Activated CD4-positive, alpha-beta T cell treated with anti-CD3 and anti-CD28 coated beads, Interleukin-2, amount 50 U/mL, for 16 hours (primary cell): ENCODE measurements around the gene PARD3.
A peak's percentile ranks its signal among the peaks of the same experiment; 100 is the strongest.

Experiments used
- DNase-seq: peaks from one replicate; pipeline ENCODE4 v3.0.0-alpha.2; 2020

Gene PARD3

DNA sequence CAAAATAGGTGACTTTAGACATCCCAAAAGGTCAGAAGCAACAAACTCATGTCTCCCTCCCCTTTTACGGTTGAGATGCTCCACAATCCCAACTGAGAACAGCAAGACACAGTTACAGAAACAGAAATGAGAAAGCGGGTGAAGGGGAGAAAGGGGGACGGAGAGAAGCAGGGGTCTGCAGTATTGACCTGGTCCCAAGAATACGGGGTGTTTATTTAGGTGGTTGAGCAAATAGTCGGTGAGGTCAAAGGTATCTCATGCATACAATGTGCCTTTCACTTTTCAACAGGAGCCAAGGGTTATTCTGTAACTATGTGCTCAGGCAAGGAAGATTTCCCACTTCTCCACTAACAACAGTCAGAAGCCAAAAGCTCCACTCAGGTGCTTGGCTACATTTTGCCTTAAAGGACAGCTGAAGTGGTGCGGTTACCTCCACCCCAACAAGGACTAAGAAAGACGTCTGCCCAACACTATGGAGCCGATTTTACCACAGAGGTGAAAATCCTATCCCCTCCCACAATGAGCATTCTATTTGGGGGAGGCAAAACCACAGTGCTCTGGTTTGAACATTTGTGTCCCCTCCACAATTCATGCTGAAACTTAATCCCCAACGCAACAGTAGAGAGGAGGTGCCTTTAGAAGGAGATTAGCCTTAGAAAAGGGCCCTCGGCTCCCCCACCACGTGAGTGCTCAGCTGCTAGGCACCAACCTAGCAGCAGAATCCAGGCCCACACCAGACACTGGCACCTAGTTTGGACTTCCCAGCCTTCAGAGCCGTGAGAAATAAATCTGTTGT lies 77.9 kb downstream of the PARD3 start:
- DNase-seq = no peak

DNA sequence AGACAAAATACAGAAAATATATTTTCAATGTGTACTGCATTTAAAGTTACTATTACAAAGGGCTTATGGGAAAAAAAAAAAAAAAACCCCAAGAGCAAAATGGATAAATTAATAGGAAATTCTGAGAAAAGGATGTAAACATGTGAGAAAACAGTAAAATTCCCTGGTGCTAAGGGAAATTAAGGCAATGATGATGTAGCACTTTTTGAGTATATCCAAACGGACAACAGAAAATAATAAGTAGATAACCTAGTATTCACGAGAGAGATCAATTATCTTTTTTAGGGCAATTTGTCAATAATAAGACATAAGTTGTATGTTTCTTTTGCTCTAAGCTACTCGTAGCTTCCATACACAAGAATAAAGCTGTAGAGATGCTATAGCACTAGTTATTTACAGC lies 80.2 kb downstream of the PARD3 start:
- DNase-seq = no peak

DNA sequence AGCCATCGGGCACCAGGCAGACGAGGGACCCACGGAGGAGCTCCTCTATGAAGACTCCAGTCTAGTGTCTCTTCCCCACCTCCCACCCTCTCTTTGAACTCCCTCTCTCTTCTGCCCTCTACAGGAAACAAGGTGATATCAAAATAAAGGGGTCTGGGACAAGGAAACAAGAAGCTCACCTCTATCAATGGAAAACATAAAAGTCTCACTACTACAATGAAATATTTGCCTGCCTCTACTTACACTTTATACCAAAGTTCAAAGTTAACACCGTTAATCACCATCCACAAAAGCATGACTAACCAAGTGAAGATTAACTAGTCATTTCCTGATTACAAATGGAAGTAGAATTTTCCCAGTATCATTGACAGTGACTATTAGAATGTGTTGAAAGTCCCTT lies 82.2 kb downstream of the PARD3 start:
- DNase-seq = peak; percentile 2

DNA sequence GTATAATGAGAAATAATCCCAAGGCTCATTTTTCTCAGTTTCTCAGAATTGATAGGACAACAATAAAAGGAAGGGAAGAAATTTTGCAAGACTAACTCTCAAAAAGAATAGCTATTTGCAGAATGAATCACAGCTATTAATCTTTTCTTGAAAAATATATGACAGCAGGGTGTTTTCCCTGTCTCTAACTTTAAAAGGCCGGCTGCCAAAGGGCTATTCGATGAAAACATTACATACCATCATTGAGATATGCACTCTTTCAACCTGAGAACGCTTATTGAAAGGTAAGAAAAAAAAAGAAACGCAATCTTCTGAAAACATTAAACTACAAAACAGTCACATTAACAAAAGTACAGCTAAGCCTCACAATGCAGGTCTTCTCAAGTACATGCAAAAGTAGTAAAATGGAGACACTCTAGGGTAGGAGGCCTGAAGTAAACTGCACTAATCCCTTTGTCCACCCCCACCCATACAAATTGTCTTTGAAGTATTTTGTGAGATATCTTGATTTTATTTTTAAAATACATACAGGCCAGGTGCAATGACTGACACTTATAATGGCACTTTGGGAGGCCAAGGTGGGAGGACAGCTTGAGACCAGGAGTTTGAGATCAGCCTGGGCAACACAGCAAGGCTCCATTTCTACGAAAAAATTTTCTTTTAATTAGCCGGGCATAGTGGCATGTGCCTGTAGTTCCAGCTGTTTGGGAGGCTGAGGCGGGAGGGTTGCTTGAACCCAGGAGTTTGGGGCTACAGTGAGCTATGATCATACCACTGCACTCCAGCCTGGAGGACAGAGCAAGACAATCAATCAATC lies 83.0 kb downstream of the PARD3 start:
- no peak for DNase-seq

DNA sequence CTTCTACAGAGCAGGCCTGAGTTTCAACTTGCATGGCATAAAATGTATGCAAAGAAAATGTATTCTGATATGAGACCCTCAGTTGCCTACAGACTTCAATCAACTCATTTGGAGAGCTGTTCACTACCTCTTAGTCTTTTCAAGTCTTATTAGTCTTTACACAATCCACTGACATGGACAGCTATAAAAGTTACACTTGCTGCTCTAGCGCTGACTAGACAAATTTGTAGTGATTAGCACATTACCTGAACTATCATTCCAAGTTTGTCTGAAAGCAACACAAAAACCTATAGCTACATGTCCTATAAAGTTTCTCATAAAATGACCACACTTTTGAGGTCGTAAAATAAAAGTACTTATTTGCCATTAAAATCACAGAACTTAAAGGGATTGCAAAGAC lies 83.9 kb downstream of the PARD3 start:
- no peak for DNase-seq

DNA sequence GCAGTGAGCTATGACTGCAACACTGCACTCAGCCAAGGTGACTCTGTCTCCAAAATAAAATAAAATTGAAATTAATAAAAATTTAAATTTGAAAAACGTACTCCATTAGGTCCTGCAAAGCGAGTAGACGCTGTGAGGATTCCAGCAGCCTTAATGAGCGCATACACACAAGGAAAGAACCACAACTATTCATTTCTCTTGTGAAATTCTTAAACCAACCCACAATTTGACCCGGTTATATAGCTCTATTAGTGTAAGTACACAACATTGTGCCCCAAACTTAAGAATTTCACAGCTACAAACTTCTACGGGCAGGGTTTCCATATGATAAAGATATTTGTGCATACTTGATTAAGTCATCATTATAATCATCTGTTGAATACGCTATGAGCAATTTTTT lies 84.4 kb downstream of the PARD3 start:
- DNase-seq = no peak

DNA sequence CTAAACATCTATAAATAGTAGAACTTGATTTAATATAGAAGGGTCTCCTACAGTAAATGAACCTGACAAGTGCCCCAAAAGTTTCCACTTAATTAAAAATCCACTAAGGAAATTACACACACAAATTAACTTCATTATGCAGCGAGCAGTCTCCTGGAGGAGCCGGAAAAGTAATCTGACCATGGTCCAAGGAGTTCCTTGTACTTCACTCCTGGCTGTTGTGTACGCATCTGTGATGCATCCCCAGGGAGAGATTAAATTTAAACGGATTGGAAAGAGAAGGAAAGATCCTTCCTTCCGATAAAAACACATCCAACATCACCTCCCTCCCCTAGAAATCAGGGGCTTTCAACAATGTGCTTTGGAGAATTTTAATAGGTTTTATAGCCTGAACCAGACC lies 85.5 kb downstream of the PARD3 start:
- DNase-seq = no peak

DNA sequence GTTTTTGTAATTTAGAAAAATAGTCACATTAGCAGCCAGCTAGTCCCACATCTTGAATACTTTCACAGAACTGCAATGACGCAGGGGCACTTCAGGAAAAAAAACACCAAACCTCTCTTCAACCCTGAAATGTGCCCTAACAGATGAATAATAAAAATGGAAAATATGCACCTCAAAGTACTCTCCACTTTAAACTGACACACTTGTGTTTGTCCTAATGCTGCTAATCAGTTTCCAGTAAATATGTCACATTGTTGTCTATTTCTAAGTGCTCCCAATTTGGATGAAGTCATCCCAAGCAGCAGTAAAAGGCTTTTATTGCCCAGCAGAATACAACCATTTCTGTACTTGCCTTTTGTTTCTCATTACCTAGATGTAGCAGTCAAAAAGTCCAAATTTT lies 86.7 kb downstream of the PARD3 start:
- DNase-seq = no peak

DNA sequence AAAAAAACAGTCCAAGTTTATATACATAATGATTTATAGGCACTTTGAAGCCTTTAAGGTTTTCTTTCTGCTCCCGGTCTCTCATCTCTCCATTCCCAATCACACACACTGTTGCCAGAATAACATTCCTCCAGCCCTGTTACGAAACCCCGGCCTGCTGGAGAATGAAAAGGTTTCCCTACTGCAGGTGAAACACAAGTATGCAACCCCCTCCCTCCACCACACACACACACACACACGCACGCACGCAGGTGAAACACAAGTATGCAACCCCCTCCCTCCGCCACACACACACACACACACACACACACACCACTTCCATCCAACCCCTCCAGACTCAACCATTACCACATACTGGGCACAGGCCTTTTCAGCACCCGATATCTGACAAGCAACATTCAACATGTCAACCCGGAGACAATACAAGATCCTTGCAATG lies 87.5 kb downstream of the PARD3 start:
- no peak for DNase-seq

DNA sequence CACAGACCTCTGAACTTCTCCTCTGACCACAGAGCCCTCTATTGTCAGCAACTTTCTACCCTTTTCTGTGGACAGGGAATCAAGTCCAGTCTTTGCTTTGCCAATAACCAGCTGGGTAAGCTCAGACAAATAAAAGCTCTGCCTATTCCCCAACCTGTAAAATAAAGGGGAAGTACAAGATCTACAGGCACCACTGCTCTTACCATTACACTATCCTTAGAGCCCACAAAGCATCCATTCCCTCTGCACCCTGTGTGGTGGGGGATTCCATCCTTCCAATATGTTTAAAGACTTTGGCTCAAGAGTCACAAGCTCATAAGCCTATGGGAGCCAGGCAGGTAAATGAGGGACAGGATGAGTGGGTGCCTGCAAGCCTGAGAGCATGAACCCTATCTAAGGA lies 88.2 kb downstream of the PARD3 start:
- DNase-seq = no peak

DNA sequence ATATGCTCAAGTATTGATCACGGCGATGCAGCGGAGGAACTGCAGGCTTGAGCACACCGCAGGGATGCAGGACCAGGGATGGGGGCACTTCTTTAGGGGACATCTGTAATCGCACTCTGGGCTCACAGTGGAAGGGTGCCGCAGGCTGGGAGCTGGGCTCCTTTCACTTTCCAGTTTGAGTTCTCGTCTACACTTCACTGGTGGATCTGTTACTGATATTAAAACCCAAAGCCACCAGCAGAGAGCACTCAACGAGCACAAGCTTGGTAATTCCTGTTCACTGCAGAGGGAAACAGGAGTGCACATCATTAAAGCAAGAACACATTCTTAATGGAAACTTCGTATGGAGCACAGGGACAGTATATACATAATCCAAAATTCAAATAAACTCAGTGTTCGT lies 91.3 kb downstream of the PARD3 start:
- peak; percentile 5 for DNase-seq

DNA sequence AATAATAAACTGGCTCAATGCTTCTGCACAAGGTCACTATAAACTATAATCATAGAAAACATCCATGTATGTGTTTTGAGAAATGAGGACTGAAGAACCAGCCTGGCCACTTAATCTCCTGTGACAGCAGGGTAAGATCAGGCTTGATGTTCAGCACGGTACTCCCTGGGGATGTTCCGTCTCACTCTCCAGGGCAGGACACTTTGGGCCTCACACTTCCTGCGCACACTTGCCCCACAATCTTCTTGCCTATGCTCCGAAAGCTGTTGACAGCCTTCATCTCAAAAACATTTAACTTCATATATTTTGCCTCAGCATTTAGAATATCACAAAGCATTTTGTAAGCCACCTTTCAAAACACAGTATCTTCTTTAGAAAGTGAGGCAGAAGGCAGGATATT lies 92.7 kb downstream of the PARD3 start:
- no peak for DNase-seq

DNA sequence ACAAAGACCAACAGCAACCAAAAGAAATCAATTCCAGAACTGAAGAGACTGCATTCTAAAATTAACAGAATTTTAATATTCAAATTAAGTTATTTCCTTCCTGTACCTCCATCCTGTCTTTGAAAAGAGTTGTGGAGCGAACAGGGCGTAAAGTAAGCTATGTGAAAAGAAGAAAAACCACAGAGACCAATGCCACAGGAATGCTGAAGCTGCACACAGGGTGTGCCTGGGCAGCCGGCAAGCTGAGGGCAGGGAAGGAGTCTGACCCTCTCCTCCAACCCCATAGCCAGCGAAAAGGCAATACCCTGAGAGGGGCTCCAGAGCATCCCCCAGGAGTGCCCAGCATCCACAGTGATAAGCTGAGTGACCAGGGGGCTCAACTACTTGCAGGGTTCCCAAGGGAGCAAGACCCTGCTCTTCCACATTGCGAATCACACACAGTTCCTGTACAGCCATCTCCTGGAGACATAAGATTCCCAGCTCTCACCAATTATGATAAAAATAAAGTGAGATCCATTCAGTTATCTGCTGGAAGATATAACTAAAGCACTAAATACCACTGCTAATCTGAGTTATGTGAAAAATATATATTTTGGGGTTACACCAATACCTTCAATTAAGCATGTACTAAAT lies 93.8 kb downstream of the PARD3 start:
- no peak for DNase-seq

DNA sequence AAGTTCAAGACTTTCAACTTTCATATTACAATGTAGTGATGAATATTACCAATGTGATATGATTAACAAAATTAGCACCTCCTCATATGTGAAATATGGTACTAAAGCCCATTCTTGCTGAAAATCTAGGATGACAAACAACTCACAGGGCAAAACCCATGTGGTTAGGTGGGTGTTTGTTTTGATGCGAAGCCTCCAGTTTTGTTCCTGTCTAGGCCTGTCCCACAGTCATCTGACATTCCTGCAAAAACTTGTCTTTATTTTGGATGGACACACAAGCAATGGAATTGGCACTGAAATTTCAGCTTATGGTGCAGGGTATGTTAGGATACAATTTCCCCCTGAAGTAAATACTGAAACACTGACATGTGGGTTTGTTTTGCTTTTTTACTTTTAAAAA lies 95.3 kb downstream of the PARD3 start:
- DNase-seq = no peak

DNA sequence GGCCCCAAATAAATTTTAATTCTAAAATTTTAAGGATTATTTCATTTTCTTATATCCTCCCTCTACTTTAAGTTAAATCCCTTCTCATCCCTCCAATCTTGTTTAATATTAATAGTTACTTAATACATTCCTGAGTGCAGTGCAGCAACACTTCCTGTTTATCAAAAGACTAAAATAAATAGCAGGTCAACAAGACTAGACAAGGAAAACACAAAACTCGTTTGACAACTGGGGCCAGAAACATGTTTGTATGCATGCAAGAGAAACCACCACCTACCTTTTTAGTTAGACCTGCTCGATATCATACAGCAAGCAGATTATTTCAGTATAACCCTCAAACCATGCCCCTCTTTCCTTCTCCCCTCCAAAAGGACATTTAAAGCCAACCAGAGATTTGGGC lies 95.8 kb downstream of the PARD3 start:
- DNase-seq = no peak

DNA sequence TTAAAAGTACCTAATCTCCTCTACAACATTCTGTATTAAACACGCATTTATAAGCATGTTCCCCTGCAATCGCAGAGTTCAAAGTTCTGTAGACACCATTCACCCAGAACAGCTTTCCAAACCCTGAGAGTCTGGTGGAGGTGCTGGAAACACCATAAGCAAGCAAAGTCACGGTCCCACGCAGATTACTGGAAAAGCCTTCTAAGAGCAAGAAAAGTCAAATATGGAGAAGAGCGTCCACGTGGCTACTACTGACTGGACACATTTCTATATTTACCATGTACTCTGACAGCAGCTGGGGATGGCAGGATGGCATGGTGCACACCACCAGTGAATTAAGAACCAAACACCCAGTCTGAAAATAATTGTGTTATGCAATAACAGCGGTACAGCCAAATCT lies 97.7 kb downstream of the PARD3 start:
- DNase-seq = no peak

DNA sequence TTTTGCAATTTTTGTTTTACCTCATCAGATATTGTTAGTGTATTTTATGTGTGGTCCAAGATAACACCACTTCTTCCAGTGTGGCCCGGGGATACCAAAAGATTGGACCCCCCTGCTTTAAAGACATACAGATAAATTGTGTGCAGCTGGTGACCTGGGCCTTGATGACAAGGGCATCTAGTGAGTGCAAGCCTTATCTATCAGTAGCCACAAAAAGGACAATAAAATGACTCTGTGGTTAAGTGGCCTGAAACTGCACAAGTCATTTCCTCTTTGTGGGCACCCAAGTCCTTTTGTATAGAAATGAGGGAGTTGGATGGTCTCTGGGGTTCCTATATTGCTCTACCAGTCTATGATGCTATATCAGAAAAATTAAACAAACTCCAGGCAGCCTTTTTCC lies 98.1 kb downstream of the PARD3 start:
- peak; percentile 4 for DNase-seq

DNA sequence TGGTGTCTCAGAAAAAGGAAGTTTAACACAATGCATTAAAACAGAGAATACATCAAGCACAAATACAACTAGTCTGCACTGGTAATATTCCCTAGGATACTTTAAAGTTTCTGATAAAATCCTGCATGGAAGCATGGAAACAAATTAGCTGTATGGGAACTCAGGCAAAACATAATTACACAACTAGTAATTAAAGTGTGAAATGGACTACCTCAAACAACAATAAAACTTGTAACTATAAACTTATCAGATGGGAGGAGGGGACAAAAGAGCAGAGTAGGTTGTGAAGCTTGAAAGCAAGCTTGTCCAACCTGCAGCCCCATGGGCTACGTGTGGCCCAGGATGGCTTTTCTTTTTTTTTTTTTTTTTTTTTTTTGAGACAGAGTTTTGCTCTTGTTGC lies 98.9 kb downstream of the PARD3 start:
- no peak for DNase-seq

DNA sequence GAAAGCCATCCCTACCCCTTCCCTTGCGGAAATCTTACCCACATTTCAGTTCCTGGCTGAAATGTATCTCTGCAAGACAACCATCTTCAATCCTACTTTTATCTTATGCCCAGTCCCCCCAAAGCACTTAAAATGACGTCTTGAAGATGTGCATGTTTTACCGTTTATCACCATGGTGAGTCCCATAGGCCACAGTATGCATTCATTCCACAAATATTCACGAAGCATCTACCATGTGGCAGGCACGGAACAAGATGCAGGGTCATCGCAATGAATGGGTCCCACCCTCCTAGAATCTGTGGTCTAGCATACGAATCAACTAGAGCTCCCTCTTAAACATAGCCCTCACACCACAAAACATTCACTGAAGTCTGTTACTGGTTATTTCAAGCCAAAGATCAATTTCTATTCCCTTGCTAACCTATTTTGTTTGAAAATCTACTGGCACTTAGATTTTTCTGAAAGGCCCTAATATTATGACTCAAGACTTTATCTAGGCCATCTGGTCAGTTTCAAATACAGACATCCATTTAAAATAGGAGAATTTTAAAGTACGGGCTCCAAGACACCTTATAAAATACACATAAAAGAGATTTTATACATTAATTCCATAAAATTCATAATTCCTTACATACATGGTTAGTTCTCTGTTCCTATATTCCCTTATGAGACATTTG lies 99.4 kb downstream of the PARD3 start:
- DNase-seq = no peak

DNA sequence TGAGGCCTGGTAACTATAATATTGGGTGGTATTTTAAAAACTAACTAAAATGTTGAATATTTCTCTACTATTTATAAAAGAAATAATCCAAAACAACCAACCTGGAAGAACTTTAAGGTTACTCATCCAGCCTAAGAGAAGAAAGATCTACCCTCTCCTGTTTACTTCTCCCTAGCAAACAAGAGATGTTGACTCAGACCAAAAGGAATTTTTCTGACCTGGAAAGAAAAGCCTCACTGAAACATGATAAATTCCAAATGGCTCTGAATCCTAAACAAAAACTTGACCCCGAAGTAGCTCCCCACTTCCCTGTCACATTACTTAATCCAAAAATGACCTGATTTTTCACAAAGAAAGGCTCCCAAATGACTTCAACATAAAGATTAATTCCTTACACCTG lies 101.2 kb downstream of the PARD3 start:
- DNase-seq = no peak

DNA sequence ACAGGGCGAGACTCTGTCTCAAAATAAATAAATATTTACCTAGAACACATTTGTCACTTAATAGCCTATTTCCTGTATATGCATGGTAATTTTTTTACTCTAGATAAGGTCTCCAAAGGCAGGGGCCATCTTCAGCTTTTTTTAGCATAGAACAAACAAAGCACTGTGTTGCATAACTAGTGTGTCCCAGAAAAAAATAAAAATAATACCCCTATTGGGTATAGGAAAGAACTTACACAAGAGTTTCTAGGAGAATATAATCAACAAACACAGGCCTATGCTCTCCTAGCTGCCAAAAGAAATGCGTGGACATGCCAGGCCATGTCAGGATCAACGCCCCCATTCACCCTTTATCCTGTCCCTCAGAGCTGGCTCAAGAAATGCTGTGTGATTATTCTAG lies 103.6 kb downstream of the PARD3 start:
- no peak for DNase-seq

DNA sequence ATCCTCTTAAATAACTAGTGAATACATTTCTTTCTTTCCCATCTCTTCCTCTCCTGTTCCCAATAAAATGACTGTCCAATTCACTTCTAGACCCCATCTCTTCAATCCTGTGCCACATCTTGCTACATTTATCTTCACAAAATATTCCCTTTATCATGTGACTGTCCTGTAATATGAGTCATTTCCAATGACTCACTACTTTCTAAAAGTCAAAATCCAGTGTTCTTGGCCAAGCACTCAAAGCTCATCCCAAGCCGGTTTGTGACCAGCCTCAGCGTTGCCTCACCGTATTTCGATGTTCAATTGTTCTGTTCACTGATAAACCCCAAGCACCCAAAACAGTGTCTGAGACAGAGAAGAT lies 104.7 kb downstream of the PARD3 start:
- no peak for DNase-seq

DNA sequence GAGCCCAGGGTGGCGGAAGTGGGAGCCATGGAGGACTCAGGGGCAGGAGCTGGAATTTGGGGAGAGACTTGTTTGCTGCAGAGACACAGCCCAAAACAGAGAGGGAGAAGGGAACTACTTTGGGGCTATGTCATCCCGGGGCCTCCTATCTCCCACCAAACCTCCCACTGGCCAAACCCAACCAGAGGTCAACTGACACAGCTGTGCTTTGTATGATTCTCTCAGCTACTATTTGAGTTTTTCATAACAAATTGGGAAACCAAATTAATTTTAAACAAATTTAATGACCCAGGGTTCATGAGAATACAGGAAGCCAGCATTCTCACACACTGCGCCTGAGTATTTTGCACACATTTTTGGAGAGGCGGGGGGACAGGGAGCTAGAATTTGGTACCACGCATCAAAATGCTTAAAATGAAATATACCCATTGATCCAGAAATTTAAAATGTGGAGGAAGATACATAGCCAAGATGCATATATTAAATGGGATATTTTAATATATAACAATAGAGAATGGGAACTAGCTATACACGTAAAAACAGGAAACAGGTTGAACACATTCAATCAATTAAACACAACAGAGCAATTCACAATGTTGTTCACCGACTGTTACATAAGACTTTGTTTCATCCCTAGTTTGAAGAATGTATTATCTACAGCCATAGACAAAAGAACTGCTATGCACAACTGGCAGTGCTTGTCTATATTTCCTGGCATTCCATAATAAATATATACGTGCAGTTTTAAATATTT lies 105.3 kb downstream of the PARD3 start:
- DNase-seq = no peak
